Measurements from ENCODE around the gene MAB21L4. TPM values are rescaled to one million over a fixed set of nuclear protein-coding genes. Genes with fewer than 3 reads are reported as not detected.

The MAB21L4 gene
- total and polyA plus RNA-seq, 2 experiments from 2014 or later, result not detected

DNA sequence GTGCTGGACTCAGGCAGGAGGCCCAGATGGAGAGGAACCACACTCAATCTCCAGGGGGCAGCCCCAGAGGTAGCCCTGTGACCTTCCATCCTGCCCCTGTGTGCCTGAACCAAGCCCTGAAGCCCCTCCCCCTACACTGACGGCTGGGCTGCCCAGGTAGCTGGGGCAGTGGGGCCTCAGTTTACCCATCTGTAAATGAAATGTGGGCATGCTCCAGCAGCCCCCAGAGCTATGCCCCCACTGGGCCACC is 26.0 kb upstream of the MAB21L4 start:
- WGBS, 2 experiments (ENCODE audit: low coverage in 1 of 2, low lambda C conversion rate in 2 of 2, missing lambda C conversion rate in 2 of 2), result 85 to 100% methylated on average over 1 of the region's 1 CpG
- Histone ChIP-seq H3K27me3 (replicated peaks; ENCODE audit: insufficient read depth) (no peaks in the 10 kb centered on the region), H3K36me3 (ENCODE audit: low read depth) (no peaks in the 10 kb centered on the region), H3K4me2 (ENCODE audit: unreplicated experiment) (peak overlapping the region; percentile 16), H3K9ac (peak overlapping the region; percentile 84), H2AFZ (no peak overlapping the region), H3K9me2 (ENCODE audit: insufficient read depth) (no peaks in the 10 kb centered on the region), H3K27ac (peak overlapping the region; percentile 97), H3K4me3 (no peak overlapping the region), H3K9me3 (ENCODE audit: low read depth) (no peaks in the 10 kb centered on the region), H3K79me2 (ENCODE audit: insufficient read depth) (no peaks in the 10 kb centered on the region), H3F3A (ENCODE audit: insufficient read depth) (no peaks in the 10 kb centered on the region), H3K4me1 (ENCODE audit: insufficient read depth) (peaks cover 25% of the 10 kb centered on the region), H4K20me1 (ENCODE audit: insufficient read depth) (no peaks in the 10 kb centered on the region)
- in situ Hi-C loops (cut with MboI), result no loop called here
- no peak for DNase-seq
- TF ChIP-seq EZH2phosphoT487 (IDR thresholded peaks at IDR 0.05; ENCODE audit: insufficient read depth, low read depth), result no peak
- no peak for TF ChIP-seq EZH2 (IDR thresholded peaks at IDR 0.05; ENCODE audit: insufficient read depth, poor library complexity, severe bottlenecking)

DNA sequence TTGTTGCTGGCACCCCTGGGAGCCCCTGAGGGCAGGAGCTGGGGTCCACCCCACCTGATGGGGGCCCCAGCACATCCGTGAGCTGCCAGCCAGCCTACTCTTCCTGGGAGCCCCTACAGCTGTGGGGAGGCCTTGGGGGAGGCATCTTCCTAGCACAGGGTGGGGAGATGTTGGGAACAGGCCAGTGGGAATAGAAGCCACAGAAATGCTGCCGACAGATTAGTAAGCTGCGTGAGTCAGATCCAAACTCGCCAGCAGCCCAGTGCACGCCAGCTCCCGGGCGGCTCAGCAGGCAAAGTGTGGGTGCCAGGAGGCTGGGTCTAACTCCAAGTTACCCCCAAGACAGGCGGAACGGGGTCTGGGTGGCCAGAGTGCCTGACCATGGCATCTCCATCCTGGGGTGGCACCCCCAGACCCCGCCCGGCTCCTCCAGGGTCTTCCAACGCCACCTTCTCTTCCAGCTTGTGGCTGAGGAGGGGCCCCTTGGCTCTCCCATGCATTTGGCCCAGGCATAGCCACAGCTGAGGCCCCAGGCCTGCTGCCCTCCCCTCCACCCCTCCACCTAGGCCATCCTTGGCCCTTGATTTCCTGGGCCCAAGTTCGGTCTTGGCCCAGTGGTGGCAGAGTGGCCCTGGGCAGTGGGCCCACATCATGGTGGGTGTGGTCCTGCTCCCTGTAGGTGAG is 25.5 kb upstream of the MAB21L4 start:
- in situ Hi-C loops (cut with MboI), result no loop called here
- Histone ChIP-seq H3K9me2 (ENCODE audit: insufficient read depth) (no peaks in the 10 kb centered on the region), H3K4me3 (peak overlapping the region; percentile 39; the same call in 1 of the 2 replicates), H3F3A (ENCODE audit: insufficient read depth) (no peaks in the 10 kb centered on the region), H3K27ac (peak overlapping the region; percentile 97), H4K20me1 (ENCODE audit: insufficient read depth) (no peaks in the 10 kb centered on the region), H3K36me3 (ENCODE audit: low read depth) (no peaks in the 10 kb centered on the region), H3K9ac (peak overlapping the region; percentile 84), H3K27me3 (replicated peaks; ENCODE audit: insufficient read depth) (no peaks in the 10 kb centered on the region), H3K4me2 (ENCODE audit: unreplicated experiment) (peak overlapping the region; percentile 70), H3K79me2 (ENCODE audit: insufficient read depth) (no peaks in the 10 kb centered on the region), H3K4me1 (ENCODE audit: insufficient read depth) (peaks cover 27% of the 10 kb centered on the region), H3K9me3 (ENCODE audit: low read depth) (no peaks in the 10 kb centered on the region), H2AFZ (peak overlapping the region; percentile 8; the same call in 1 of the 2 replicates)
- no peak for TF ChIP-seq EZH2 (IDR thresholded peaks at IDR 0.05; ENCODE audit: insufficient read depth, poor library complexity, severe bottlenecking)
- TF ChIP-seq EZH2phosphoT487 (IDR thresholded peaks at IDR 0.05; ENCODE audit: insufficient read depth, low read depth), result no peak
- 1% methylated on average over 11 to 13 of the region's 13 CpGs for WGBS, 2 experiments (ENCODE audit: low coverage in 1 of 2, low lambda C conversion rate in 2 of 2, missing lambda C conversion rate in 2 of 2)
- peak; percentile 99 for DNase-seq

DNA sequence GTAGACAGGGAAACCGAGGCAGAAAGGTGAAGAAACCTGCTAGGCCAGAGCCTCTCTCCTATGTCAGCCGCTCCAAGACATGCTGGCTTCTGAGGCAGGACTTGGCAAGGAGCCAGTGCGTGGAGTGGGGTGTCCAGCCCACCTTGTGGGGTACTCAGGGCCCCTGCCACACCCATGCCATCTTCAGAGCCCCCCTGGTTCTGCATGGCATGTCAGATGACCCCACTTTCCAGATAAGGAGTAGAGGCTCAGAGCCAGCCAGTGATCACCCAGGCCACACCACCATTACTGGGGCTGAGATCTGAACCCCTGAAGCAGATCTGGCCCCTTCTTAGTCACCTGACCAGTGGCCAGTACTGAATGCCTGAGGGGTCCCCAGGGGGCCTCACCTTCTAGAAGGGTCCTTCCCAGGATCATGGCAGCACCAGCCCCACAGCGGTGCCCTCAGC is 24.9 kb upstream of the MAB21L4 start:
- Histone ChIP-seq H3K9me3 (ENCODE audit: low read depth) (no peaks in the 10 kb centered on the region), H3K36me3 (ENCODE audit: low read depth) (no peaks in the 10 kb centered on the region), H4K20me1 (ENCODE audit: insufficient read depth) (no peaks in the 10 kb centered on the region), H3K27me3 (replicated peaks; ENCODE audit: insufficient read depth) (no peaks in the 10 kb centered on the region), H3K4me1 (ENCODE audit: insufficient read depth) (peaks cover 27% of the 10 kb centered on the region), H3K4me3 (peak overlapping the region; percentile 39; the same call in 1 of the 2 replicates), H2AFZ (no peak overlapping the region), H3K27ac (peak overlapping the region; percentile 97), H3K79me2 (ENCODE audit: insufficient read depth) (no peaks in the 10 kb centered on the region), H3K4me2 (ENCODE audit: unreplicated experiment) (peak overlapping the region; percentile 70), H3K9me2 (ENCODE audit: insufficient read depth) (no peaks in the 10 kb centered on the region), H3K9ac (peak overlapping the region; percentile 84), H3F3A (ENCODE audit: insufficient read depth) (no peaks in the 10 kb centered on the region)
- in situ Hi-C loops (cut with MboI), result no loop called here
- DNase-seq, result peak; percentile 64
- WGBS, 2 experiments (ENCODE audit: low coverage in 1 of 2, low lambda C conversion rate in 2 of 2, missing lambda C conversion rate in 2 of 2), result 43 to 44% methylated on average over 4 of the region's 4 CpGs
- TF ChIP-seq EZH2phosphoT487 (IDR thresholded peaks at IDR 0.05; ENCODE audit: insufficient read depth, low read depth) (no peak), EZH2 (IDR thresholded peaks at IDR 0.05; ENCODE audit: insufficient read depth, poor library complexity, severe bottlenecking) (no peak)

DNA sequence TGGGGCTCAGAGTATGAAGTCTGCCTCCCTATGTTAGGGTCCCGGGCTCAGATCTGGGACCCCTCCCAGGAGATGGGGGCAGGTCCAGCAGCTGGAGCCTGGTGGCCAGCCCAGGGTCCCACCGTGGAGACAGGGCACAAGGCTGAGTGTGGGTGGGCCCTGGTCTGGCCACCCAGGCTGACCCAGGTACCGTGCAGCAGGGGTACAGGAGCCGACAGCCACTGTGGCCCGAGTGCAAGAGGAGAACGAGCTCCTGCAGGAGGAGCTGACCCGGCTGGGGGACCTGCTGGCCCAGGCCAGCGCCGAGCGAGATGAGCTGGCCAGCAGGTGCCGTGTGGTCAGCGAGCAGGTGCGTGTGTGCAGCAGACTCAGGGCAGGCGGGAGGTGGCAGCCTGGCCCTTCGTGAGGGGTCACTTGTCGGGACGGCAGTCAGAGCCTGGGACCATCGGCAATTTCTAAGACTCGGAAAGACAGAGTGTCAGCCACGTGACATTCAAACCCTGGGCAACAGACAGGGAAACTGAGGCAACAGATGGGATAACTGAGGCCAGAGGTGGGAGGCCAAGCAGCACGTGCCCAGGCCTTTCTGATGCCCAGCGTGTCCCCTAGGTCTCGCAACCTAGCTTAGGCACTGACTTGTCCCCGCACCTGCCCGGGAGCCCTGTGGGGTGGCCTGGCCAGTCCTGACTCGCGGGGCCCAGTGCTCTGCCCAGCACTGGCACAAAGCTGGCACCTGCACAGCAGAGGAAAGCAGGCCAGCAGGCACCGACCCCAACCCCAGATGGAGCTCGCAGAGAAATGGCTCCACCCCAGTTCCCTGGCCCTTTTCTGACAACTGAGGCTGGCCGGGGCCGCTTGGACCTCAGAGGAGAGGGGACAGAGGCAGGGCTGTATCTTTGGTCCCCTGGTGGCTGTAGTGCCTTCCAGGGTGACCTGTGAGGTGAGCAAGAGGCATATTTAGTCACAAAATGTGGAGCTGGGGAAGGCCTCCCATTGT is 24.1 kb upstream of the MAB21L4 start:
- Histone ChIP-seq H3K27me3 (replicated peaks; ENCODE audit: insufficient read depth) (no peaks in the 10 kb centered on the region), H3K4me1 (ENCODE audit: insufficient read depth) (peaks cover 27% of the 10 kb centered on the region), H3F3A (ENCODE audit: insufficient read depth) (no peaks in the 10 kb centered on the region), H3K4me3 (no peak overlapping the region), H3K4me2 (ENCODE audit: unreplicated experiment) (peak overlapping the region; percentile 70), H4K20me1 (ENCODE audit: insufficient read depth) (no peaks in the 10 kb centered on the region), H3K9ac (peak overlapping the region; percentile 84), H3K79me2 (ENCODE audit: insufficient read depth) (no peaks in the 10 kb centered on the region), H2AFZ (no peak overlapping the region), H3K9me3 (ENCODE audit: low read depth) (no peaks in the 10 kb centered on the region), H3K9me2 (ENCODE audit: insufficient read depth) (no peaks in the 10 kb centered on the region), H3K27ac (peak overlapping the region; percentile 97), H3K36me3 (ENCODE audit: low read depth) (no peaks in the 10 kb centered on the region)
- in situ Hi-C loops (cut with MboI), result no loop called here
- TF ChIP-seq EZH2phosphoT487 (IDR thresholded peaks at IDR 0.05; ENCODE audit: insufficient read depth, low read depth) (no peak), EZH2 (IDR thresholded peaks at IDR 0.05; ENCODE audit: insufficient read depth, poor library complexity, severe bottlenecking) (no peak)
- no peak for DNase-seq
- 94 to 95% methylated on average over 31 of the region's 31 CpGs for WGBS, 2 experiments (ENCODE audit: low coverage in 1 of 2, low lambda C conversion rate in 2 of 2, missing lambda C conversion rate in 2 of 2)
